A673 (cell line): ENCODE measurements around the gene OTOGL. TPM values are rescaled to one million over a fixed set of nuclear protein-coding genes. Genes with fewer than 3 reads are reported as not detected.

Source experiments
- BruUV-seq: library from RNA; stranded (reverse); fragments of 400-500 nt; replicated peaks from 2 replicates; lab custom pipeline; 2021; lab: Mats Ljungman, UMichigan
- CTCF ChIA-PET: fragments of 300-600 bp; sonication (Branson Sonifier 250); formaldehyde crosslinking; loops from one replicate; lab custom pipeline; 2022; ENCODE audit warnings: antibody characterized with exemption; lab: Charles Lee
- POLR2A ChIA-PET: fragments of 300-600 bp; sonication (Branson Sonifier 250); formaldehyde crosslinking; loops from one replicate; lab custom pipeline; 2022; ENCODE audit warnings: antibody characterized with exemption; ENCODE audit not compliant: low non-redundant PET; lab: Charles Lee
- DNase-seq: peaks from one replicate; pipeline ENCODE4 v3.0.0-alpha.2; 2015; ENCODE audit warnings: low spot score
- H3K27ac ChIP-seq: fragments of 200-600 bp; sonication (generic); 2 replicates; pipeline ENCODE4 v1.5.1; 2016; ENCODE audit warnings: mixed run types, low read depth, mild to moderate bottlenecking, mixed read lengths, antibody characterized with exemption, low read length; ENCODE audit not compliant: poor library complexity, severe bottlenecking
- H3K27me3 ChIP-seq: fragments of 200-600 bp; sonication (generic); replicated peaks from 2 replicates; pipeline ENCODE4 v1.6.1; 2017; ENCODE audit warnings: mixed run types, low read depth, mild to moderate bottlenecking, mixed read lengths, antibody characterized with exemption, low read length; ENCODE audit not compliant: insufficient read depth, poor library complexity
- H3K36me3 ChIP-seq: fragments of 200-600 bp; sonication (generic); 2 replicates; pipeline ENCODE4 v1.6.1; 2016; ENCODE audit warnings: mixed run types, mild to moderate bottlenecking, mixed read lengths, antibody characterized with exemption, low read length; ENCODE audit not compliant: insufficient read depth, poor library complexity, severe bottlenecking
- H3K4me1 ChIP-seq: fragments of 200-600 bp; sonication (generic); 2 replicates; pipeline ENCODE4 v1.6.1; 2017; ENCODE audit warnings: mixed run types, mild to moderate bottlenecking, mixed read lengths, antibody characterized with exemption, low read length; ENCODE audit not compliant: insufficient read depth, poor library complexity, severe bottlenecking
- H3K4me3 ChIP-seq: fragments of 200-600 bp; sonication (generic); 2 replicates; pipeline ENCODE4 v1.5.1; 2016; ENCODE audit warnings: low read depth, mixed run types, mild to moderate bottlenecking, mixed read lengths, low read length; ENCODE audit not compliant: poor library complexity, severe bottlenecking
- H3K9me3 ChIP-seq: fragments of 200-600 bp; sonication (generic); 2 replicates; pipeline ENCODE4 v1.6.1; 2016; ENCODE audit warnings: mixed run types, low read depth, mild to moderate bottlenecking, mixed read lengths, antibody characterized with exemption, low read length; ENCODE audit not compliant: poor library complexity, severe bottlenecking
- CTCF ChIP-seq: fragments of 300-800, 200-600 bp; sonication (generic); conservative IDR thresholded peaks from 2 replicates; pipeline ENCODE4 v1.5.1; 2017; ENCODE audit warnings: low read depth, mild to moderate bottlenecking, antibody characterized with exemption, low read length, moderate library complexity, mixed read lengths
- EZH2 ChIP-seq: fragments of 200-600 bp; sonication (generic); IDR thresholded peaks from 2 replicates; pipeline ENCODE4 v1.6.1; 2017; ENCODE audit warnings: borderline replicate concordance, low read depth, mild to moderate bottlenecking, mixed read lengths, antibody characterized with exemption, low read length; ENCODE audit not compliant: poor library complexity, severe bottlenecking
- intact Hi-C: fragments of 100-400 bp; cut with micrococcal nuclease; formaldehyde crosslinking; loops from one replicate; pipeline ENCODE4 v1.10.0; 2022; ENCODE audit not compliant: unreplicated experiment
- total RNA-seq: library from RNA; stranded (reverse); gene quantifications from 2 replicates; pipeline ENCODE4 v1.2.3, GENCODE V29; 2021

Gene OTOGL
- total RNA-seq, 1 experiment from 2014 or later = 0.73 TPM

- Histone ChIP-seq H3K9me3 (no peaks in the 10 kb centered on the region), H3K4me1 (peaks cover 5% of the 10 kb centered on the region), H3K4me3 (no peak overlapping the region), H3K27ac (no peak overlapping the region), H3K36me3 (no peaks in the 10 kb centered on the region), H3K27me3 (no peaks in the 10 kb centered on the region)
- ChIA-PET POLR2A (no interaction called here), CTCF (no interaction called here)
- intact Hi-C loops = no loop called here
- no TSS peak for BruUV-seq
- no peak for TF ChIP-seq CTCF
- TF ChIP-seq EZH2 = no peak
- no peak for DNase-seq
Observed at GRCh38 chr12:80087486-80088213, 11.7 kb upstream of the OTOGL start.

GRCh38 chr12:80100591-80100990 is 1.3 kb downstream of the OTOGL start:
- CTCF ChIA-PET = no interaction called here
- BruUV-seq = no TSS peak
- Histone ChIP-seq H3K4me3 (no peak overlapping the region), H3K27ac (no peak overlapping the region), H3K36me3 (no peaks in the 10 kb centered on the region), H3K27me3 (no peaks in the 10 kb centered on the region), H3K9me3 (no peaks in the 10 kb centered on the region), H3K4me1 (no peaks in the 10 kb centered on the region)
- POLR2A ChIA-PET = no interaction called here
- no peak for DNase-seq
- intact Hi-C loops = no loop called here
- TF ChIP-seq EZH2 (no peak), CTCF (no peak)

- no peaks in the 10 kb centered on the region for H3K36me3 ChIP-seq
- H3K4me3 ChIP-seq = no peak overlapping the region
- no peaks in the 10 kb centered on the region for H3K9me3 ChIP-seq
- POLR2A ChIA-PET = no interaction called here
- CTCF ChIA-PET = no interaction called here
- intact Hi-C loops = no loop called here
- DNase-seq = peak; percentile 21
- H3K27ac ChIP-seq = no peak overlapping the region
- no TSS peak for BruUV-seq
- H3K4me1 ChIP-seq = no peaks in the 10 kb centered on the region
- no peak for TF ChIP-seq CTCF
- TF ChIP-seq EZH2 = no peak
- no peaks in the 10 kb centered on the region for H3K27me3 ChIP-seq
Observed at GRCh38 chr12:80101126-80101525, 1.8 kb downstream of the OTOGL start.
